Measurements from ENCODE around the gene KRT72.

The KRT72 gene

DNA sequence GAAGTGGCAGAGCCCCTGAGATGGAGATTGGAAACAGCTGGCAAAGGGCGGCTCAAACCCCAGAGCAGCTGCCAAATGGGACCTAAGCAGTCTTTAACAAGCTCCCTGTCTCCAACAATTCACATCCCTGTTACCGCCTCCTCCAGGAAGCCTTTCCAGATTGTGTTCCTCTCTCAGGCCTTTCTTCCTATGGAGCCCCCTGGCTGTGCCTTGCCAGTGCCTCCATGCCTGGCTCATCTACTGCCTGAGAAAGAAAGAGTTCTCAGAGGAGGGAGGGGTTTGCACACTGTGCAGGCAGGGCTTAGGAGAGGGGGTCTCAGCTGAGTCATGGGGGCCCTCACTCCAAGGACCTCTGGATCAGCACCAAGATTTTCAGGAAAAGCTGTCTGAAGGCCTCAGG lies 18.8 kb downstream of the KRT72 start:
- Histone ChIP-seq H3K27ac (ENCODE audit: low read depth, low read length) (no peak overlapping the region), H3K27me3 (ENCODE audit: control insufficient read depth, low read length) (peaks cover 6% of the 10 kb centered on the region), H3K9me3 (ENCODE audit: control insufficient read depth, insufficient read depth, low read length) (no peaks in the 10 kb centered on the region), H3F3A (ENCODE audit: control insufficient read depth, insufficient read depth) (no peaks in the 10 kb centered on the region), H3K4me3 (ENCODE audit: low read length) (no peak overlapping the region), H3K4me2 (ENCODE audit: low read length) (no peak overlapping the region), H3K79me2 (ENCODE audit: control insufficient read depth, low read length) (no peaks in the 10 kb centered on the region), H3K4me1 (ENCODE audit: control insufficient read depth, low read length) (no peaks in the 10 kb centered on the region), H3K9me2 (replicated peaks; ENCODE audit: control insufficient read depth, low read length) (no peaks in the 10 kb centered on the region), H3K36me3 (ENCODE audit: control insufficient read depth, low read length) (no peaks in the 10 kb centered on the region), H4K20me1 (ENCODE audit: control insufficient read depth, insufficient read depth, low read depth, low read length) (no peaks in the 10 kb centered on the region)
- TF ChIP-seq, protein P1, sequence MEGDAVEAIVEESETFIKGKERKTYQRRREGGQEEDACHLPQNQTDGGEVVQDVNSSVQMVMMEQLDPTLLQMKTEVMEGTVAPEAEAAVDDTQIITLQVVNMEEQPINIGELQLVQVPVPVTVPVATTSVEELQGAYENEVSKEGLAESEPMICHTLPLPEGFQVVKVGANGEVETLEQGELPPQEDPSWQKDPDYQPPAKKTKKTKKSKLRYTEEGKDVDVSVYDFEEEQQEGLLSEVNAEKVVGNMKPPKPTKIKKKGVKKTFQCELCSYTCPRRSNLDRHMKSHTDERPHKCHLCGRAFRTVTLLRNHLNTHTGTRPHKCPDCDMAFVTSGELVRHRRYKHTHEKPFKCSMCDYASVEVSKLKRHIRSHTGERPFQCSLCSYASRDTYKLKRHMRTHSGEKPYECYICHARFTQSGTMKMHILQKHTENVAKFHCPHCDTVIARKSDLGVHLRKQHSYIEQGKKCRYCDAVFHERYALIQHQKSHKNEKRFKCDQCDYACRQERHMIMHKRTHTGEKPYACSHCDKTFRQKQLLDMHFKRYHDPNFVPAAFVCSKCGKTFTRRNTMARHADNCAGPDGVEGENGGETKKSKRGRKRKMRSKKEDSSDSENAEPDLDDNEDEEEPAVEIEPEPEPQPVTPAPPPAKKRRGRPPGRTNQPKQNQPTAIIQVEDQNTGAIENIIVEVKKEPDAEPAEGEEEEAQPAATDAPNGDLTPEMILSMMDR (IDR thresholded peaks at IDR 0.05; ENCODE audit: low read depth, low read length, poor library complexity, severe bottlenecking), result no peak
- TF ChIP-seq EZH2phosphoT487 (IDR thresholded peaks at IDR 0.05; ENCODE audit: borderline replicate concordance, low read length), result no peak

DNA sequence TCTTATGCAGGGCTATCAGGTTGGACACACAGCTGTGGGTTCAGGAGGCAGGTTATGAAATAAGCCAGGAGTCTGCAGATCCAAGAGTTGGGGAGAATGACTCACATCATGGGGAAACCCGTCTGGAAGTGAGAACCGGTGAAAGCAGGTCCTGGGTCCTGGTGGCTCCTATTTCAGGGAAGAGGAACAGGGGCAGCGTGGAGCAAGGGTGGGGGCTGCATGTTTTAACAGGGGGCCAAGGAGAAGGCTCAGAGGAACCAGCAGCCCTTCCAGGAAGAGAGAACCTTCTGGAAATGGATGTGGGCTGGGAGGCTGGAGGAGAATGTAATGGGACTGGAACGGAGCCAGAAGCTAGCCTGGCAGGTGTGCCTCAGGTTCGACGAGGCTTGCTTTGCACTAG lies 19.8 kb downstream of the KRT72 start:
- Histone ChIP-seq H3K27ac (ENCODE audit: low read depth, low read length) (no peak overlapping the region), H3F3A (ENCODE audit: control insufficient read depth, insufficient read depth) (no peaks in the 10 kb centered on the region), H3K27me3 (ENCODE audit: control insufficient read depth, low read length) (peaks cover 13% of the 10 kb centered on the region), H3K36me3 (ENCODE audit: control insufficient read depth, low read length) (no peaks in the 10 kb centered on the region), H4K20me1 (ENCODE audit: control insufficient read depth, insufficient read depth, low read depth, low read length) (no peaks in the 10 kb centered on the region), H3K4me1 (ENCODE audit: control insufficient read depth, low read length) (no peaks in the 10 kb centered on the region), H3K4me3 (ENCODE audit: low read length) (no peak overlapping the region), H3K4me2 (ENCODE audit: low read length) (no peak overlapping the region), H3K9me3 (ENCODE audit: control insufficient read depth, insufficient read depth, low read length) (no peaks in the 10 kb centered on the region), H3K9me2 (replicated peaks; ENCODE audit: control insufficient read depth, low read length) (no peaks in the 10 kb centered on the region), H3K79me2 (ENCODE audit: control insufficient read depth, low read length) (no peaks in the 10 kb centered on the region)
- TF ChIP-seq, protein P1 (IDR thresholded peaks at IDR 0.05; ENCODE audit: low read depth, low read length, poor library complexity, severe bottlenecking), result no peak
- no peak for TF ChIP-seq EZH2phosphoT487 (IDR thresholded peaks at IDR 0.05; ENCODE audit: borderline replicate concordance, low read length)

DNA sequence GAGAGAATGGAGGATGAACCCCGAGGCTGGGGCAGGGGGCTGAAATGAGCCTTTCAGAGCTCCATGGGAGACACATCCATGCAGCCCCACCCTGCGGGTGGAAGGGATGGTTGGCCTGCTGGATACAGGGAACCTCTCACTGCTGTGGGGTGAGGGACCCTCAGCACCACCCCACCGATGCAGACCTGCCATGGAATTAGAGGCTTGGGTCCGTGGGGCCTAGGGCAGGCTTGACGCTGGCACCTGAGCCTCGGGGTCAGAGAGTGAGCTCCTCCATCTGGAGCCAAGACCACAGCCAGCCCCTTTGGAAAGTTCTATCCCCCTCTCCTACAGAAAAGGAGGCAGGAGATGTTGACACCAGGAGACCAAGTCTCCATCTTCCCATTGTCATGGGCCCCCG lies 20.2 kb downstream of the KRT72 start:
- H3K27ac ChIP-seq (ENCODE audit: low read depth, low read length), result no peak overlapping the region
- no peak for TF ChIP-seq EZH2phosphoT487 (IDR thresholded peaks at IDR 0.05; ENCODE audit: borderline replicate concordance, low read length)
- TF ChIP-seq, protein P1 (IDR thresholded peaks at IDR 0.05; ENCODE audit: low read depth, low read length, poor library complexity, severe bottlenecking), result no peak
- H3F3A ChIP-seq (ENCODE audit: control insufficient read depth, insufficient read depth), result no peaks in the 10 kb centered on the region

DNA sequence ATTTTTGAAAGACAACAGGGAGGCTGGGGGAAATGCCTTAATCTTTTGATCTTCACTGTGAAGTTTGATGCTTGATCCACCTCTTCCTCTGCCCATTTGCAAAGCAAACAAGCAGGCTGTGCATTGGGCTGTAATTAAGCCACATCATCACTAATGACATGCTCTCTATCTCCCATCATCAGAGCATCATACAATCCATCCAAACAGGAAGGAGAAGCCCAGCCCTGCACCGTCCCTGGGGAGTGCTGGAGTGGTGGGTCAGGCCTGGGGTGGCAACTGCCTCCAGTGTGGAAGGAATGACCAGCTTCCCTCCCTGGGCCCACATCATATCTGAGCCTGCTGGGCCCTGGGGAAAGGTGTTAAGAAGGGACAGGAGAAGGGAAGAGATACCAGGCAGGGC lies 20.8 kb downstream of the KRT72 start:
- H3K9me3 ChIP-seq (ENCODE audit: control insufficient read depth, insufficient read depth, low read length), result no peaks in the 10 kb centered on the region
- TF ChIP-seq, protein P1 (IDR thresholded peaks at IDR 0.05; ENCODE audit: low read depth, low read length, poor library complexity, severe bottlenecking), result no peak
- TF ChIP-seq EZH2phosphoT487 (IDR thresholded peaks at IDR 0.05; ENCODE audit: borderline replicate concordance, low read length), result no peak

More for the DNA sequence above, 20.2 kb downstream of the KRT72 start:
- no peaks in the 10 kb centered on the region for H3K9me2 ChIP-seq (replicated peaks; ENCODE audit: control insufficient read depth, low read length)
- H3K4me2 ChIP-seq (ENCODE audit: low read length), result no peak overlapping the region
- peaks cover 18% of the 10 kb centered on the region for H3K27me3 ChIP-seq (ENCODE audit: control insufficient read depth, low read length)
- no peaks in the 10 kb centered on the region for H3K9me3 ChIP-seq (ENCODE audit: control insufficient read depth, insufficient read depth, low read length)
- no peaks in the 10 kb centered on the region for H4K20me1 ChIP-seq (ENCODE audit: control insufficient read depth, insufficient read depth, low read depth, low read length)
- H3K36me3 ChIP-seq (ENCODE audit: control insufficient read depth, low read length), result no peaks in the 10 kb centered on the region
- H3K4me1 ChIP-seq (ENCODE audit: control insufficient read depth, low read length), result no peaks in the 10 kb centered on the region
- no peak overlapping the region for H3K4me3 ChIP-seq (ENCODE audit: low read length)
- H3K79me2 ChIP-seq (ENCODE audit: control insufficient read depth, low read length), result no peaks in the 10 kb centered on the region

More for the DNA sequence above, 20.8 kb downstream of the KRT72 start:
- Histone ChIP-seq H3K27ac (ENCODE audit: low read depth, low read length) (no peak overlapping the region), H3K79me2 (ENCODE audit: control insufficient read depth, low read length) (no peaks in the 10 kb centered on the region), H3K36me3 (ENCODE audit: control insufficient read depth, low read length) (no peaks in the 10 kb centered on the region), H3K4me3 (ENCODE audit: low read length) (no peak overlapping the region), H3F3A (ENCODE audit: control insufficient read depth, insufficient read depth) (no peaks in the 10 kb centered on the region), H3K27me3 (ENCODE audit: control insufficient read depth, low read length) (peaks cover 23% of the 10 kb centered on the region), H4K20me1 (ENCODE audit: control insufficient read depth, insufficient read depth, low read depth, low read length) (no peaks in the 10 kb centered on the region), H3K4me2 (ENCODE audit: low read length) (no peak overlapping the region), H3K4me1 (ENCODE audit: control insufficient read depth, low read length) (no peaks in the 10 kb centered on the region), H3K9me2 (replicated peaks; ENCODE audit: control insufficient read depth, low read length) (no peaks in the 10 kb centered on the region)

Measured in DOHH2 (cell line).